Measurements from ENCODE around the gene TMC7. TPM values are rescaled to one million over a fixed set of nuclear protein-coding genes. Genes with fewer than 3 reads are reported as not detected.

The TMC7 gene
- total RNA-seq, 3 donors from 2014 or later, result 0.64 to 1.3 (median 0.73) TPM

DNA sequence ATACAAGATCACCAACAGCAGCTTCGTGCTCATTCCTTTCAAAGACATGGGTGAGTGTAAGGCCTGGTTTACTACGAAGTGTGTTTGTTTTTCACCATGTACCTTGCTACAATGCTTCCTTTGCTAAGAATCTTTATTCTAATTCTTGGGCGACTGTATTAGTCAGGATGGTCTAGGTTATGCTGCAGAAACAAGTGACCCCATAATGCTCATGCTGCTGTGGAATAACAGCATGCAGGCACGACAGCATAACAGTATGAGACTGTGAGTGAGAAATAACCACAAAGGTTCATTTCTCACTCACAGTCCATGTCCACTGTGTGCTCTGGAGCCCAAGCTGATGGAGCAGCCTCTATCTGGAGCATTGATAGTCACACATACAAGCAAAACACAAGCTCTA, 38.0 kb downstream of the TMC7 start:
- TF ChIP-seq POLR2A (IDR thresholded peaks at IDR 0.05) (no peak), POLR2AphosphoS5 (IDR thresholded peaks at IDR 0.05) (no peak)
- TF ChIP-seq, protein P1, sequence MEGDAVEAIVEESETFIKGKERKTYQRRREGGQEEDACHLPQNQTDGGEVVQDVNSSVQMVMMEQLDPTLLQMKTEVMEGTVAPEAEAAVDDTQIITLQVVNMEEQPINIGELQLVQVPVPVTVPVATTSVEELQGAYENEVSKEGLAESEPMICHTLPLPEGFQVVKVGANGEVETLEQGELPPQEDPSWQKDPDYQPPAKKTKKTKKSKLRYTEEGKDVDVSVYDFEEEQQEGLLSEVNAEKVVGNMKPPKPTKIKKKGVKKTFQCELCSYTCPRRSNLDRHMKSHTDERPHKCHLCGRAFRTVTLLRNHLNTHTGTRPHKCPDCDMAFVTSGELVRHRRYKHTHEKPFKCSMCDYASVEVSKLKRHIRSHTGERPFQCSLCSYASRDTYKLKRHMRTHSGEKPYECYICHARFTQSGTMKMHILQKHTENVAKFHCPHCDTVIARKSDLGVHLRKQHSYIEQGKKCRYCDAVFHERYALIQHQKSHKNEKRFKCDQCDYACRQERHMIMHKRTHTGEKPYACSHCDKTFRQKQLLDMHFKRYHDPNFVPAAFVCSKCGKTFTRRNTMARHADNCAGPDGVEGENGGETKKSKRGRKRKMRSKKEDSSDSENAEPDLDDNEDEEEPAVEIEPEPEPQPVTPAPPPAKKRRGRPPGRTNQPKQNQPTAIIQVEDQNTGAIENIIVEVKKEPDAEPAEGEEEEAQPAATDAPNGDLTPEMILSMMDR (IDR thresholded peaks at IDR 0.05), result no peak
- no peak overlapping the region for H3K4me3 ChIP-seq
- DNase-seq (ENCODE audit: low spot score in 2 of 2), result no peak

GRCh38 chr16:19027416-19027815, 43.7 kb downstream of the TMC7 start:
- no peaks in the 10 kb centered on the region for H3K36me3 ChIP-seq
- no peaks in the 10 kb centered on the region for H3K4me1 ChIP-seq
- intact Hi-C loops (cut with DNase I; ENCODE audit: low total_unique reads), result no loop called here
- H3K4me3 ChIP-seq, result no peak overlapping the region
- H3K9me3 ChIP-seq, result no peaks in the 10 kb centered on the region
- no peak for DNase-seq (ENCODE audit: low spot score in 2 of 2)
- TF ChIP-seq POLR2AphosphoS5 (IDR thresholded peaks at IDR 0.05) (no peak), POLR2A (IDR thresholded peaks at IDR 0.05) (no peak)
- TF ChIP-seq, protein P1 (IDR thresholded peaks at IDR 0.05), result no peak
- H3K27ac ChIP-seq, result no peak overlapping the region
- H3K27me3 ChIP-seq, result no peaks in the 10 kb centered on the region

More for the DNA sequence above, 38.0 kb downstream of the TMC7 start:
- Histone ChIP-seq H3K4me1 (no peaks in the 10 kb centered on the region), H3K9me3 (peaks cover 0 to 4% of the 10 kb centered on the region in 2 donors), H3K36me3 (no peaks in the 10 kb centered on the region), H3K27me3 (no peaks in the 10 kb centered on the region), H3K27ac (no peak overlapping the region)
- intact Hi-C loops (cut with DNase I; ENCODE audit: low total_unique reads), result no loop called here

DNA sequence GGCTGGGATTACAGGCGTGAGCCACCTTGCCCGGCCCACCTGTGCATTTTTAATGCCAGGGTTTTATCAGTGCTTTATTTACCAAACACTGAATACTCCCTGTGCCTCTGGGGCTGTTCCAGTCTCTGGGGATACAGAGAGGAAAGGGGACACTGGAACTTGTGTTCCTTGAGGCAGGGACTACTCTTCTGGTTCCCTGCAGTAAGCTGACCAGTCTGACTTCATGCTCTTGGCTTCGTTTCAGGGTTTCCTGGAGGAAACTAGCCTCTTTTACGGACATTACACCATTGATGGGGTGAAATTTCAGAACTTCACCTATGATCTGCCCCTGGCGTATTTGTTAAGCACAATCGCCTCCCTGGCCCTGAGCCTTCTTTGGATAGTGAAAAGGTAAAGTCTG, 46.2 kb downstream of the TMC7 start:
- Histone ChIP-seq H3K9me3 (no peaks in the 10 kb centered on the region), H3K27me3 (no peaks in the 10 kb centered on the region), H3K36me3 (no peaks in the 10 kb centered on the region), H3K4me1 (no peaks in the 10 kb centered on the region), H3K4me3 (no peak overlapping the region), H3K27ac (no peak overlapping the region)
- intact Hi-C loops (cut with DNase I; ENCODE audit: low total_unique reads), result no loop called here
- no peak for TF ChIP-seq POLR2AphosphoS5 (IDR thresholded peaks at IDR 0.05)
- no peak for TF ChIP-seq POLR2A (IDR thresholded peaks at IDR 0.05)
- TF ChIP-seq, protein P1 (IDR thresholded peaks at IDR 0.05), result no peak
- no peak for DNase-seq (ENCODE audit: low spot score in 2 of 2)

GRCh38 chr16:19031738-19032137, 48.0 kb downstream of the TMC7 start:
- H3K4me3 ChIP-seq, result no peak overlapping the region
- H3K36me3 ChIP-seq, result no peaks in the 10 kb centered on the region
- TF ChIP-seq POLR2AphosphoS5 (IDR thresholded peaks at IDR 0.05), result no peak
- no peak for TF ChIP-seq POLR2A (IDR thresholded peaks at IDR 0.05)
- TF ChIP-seq, protein P1 (IDR thresholded peaks at IDR 0.05), result no peak
- H3K27ac ChIP-seq, result no peak overlapping the region
- H3K9me3 ChIP-seq, result peaks cover 0 to 4% of the 10 kb centered on the region in 2 donors
- no peak for DNase-seq (ENCODE audit: low spot score in 2 of 2)
- H3K27me3 ChIP-seq, result no peaks in the 10 kb centered on the region
- H3K4me1 ChIP-seq, result no peaks in the 10 kb centered on the region
- intact Hi-C loops (cut with DNase I; ENCODE audit: low total_unique reads), result no loop called here

DNA sequence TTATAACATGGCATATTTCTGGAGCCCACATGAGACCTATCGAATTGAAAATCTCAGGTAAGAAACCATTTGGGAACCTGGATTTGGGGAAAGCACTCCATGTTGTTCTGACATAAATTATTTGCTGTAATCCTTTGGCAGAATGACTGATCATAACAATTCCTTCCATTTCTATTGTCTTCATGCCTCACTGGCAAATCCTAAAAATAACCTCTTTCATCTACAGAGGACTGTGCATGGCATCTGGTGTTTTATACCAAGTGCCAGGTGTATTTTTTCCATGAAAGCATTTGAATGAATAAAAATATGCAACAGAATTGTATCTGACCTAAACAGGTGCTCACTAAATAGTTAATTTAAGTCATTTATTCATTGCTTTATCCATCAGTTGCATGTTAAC, 50.0 kb downstream of the TMC7 start:
- H3K36me3 ChIP-seq, result no peaks in the 10 kb centered on the region
- no peak overlapping the region for H3K4me3 ChIP-seq
- H3K9me3 ChIP-seq, result peaks cover 0 to 4% of the 10 kb centered on the region in 2 donors
- intact Hi-C loops (cut with DNase I; ENCODE audit: low total_unique reads), result no loop called here
- TF ChIP-seq, protein P1 (IDR thresholded peaks at IDR 0.05), result no peak
- TF ChIP-seq POLR2A (IDR thresholded peaks at IDR 0.05) (no peak), POLR2AphosphoS5 (IDR thresholded peaks at IDR 0.05) (no peak)
- no peaks in the 10 kb centered on the region for H3K4me1 ChIP-seq
- no peak for DNase-seq (ENCODE audit: low spot score in 2 of 2)
- H3K27ac ChIP-seq, result no peak overlapping the region
- H3K27me3 ChIP-seq, result no peaks in the 10 kb centered on the region

Measured in breast epithelium (tissue), 4 donors.